ENCODE data around the gene WDR76.

- TF ChIP-seq POLR2A (IDR thresholded peaks at IDR 0.05), result no peak
- no peak for TF ChIP-seq CTCF (IDR thresholded peaks at IDR 0.05)
Observed at GRCh38 chr15:43779016-43779415, 47.8 kb upstream of the WDR76 start.

Data from thyroid gland (tissue), 4 donors.